ENCODE results near the gene SPOCD1.

SPOCD1 gene

GRCh38 chr1:31760471-31761470 lies 55.1 kb downstream of the SPOCD1 start:
- FAIRE-seq, result no peak
- no peak for DNase-seq (ENCODE audit: extremely low spot score, insufficient read length, low read depth)

GRCh38 chr1:31759298-31760023 lies 56.4 kb downstream of the SPOCD1 start:
- no peak for DNase-seq (ENCODE audit: extremely low spot score, insufficient read length, low read depth)
- FAIRE-seq, result no peak

- FAIRE-seq (no peak), DNase-seq (ENCODE audit: extremely low spot score, insufficient read length, low read depth) (no peak)
Observed at GRCh38 chr1:31758823-31759222, 57.0 kb downstream of the SPOCD1 start.

GRCh38 chr1:31757989-31758388 lies 57.8 kb downstream of the SPOCD1 start:
- FAIRE-seq (no peak), DNase-seq (ENCODE audit: extremely low spot score, insufficient read length, low read depth) (no peak)

GRCh38 chr1:31757204-31757679 lies 58.6 kb downstream of the SPOCD1 start:
- FAIRE-seq, result no peak
- no peak for DNase-seq (ENCODE audit: extremely low spot score, insufficient read length, low read depth)

GRCh38 chr1:31756578-31756977 lies 59.2 kb downstream of the SPOCD1 start:
- no peak for DNase-seq (ENCODE audit: extremely low spot score, insufficient read length, low read depth)
- no peak for FAIRE-seq

- no peak for DNase-seq (ENCODE audit: extremely low spot score, insufficient read length, low read depth)
- no peak for FAIRE-seq
Observed at GRCh38 chr1:31755850-31756492, 59.9 kb downstream of the SPOCD1 start.

- FAIRE-seq (no peak), DNase-seq (ENCODE audit: extremely low spot score, insufficient read length, low read depth) (no peak)
Observed at GRCh38 chr1:31755197-31755611, 60.6 kb downstream of the SPOCD1 start.

- DNase-seq (ENCODE audit: extremely low spot score, insufficient read length, low read depth) (no peak), FAIRE-seq (no peak)
Observed at GRCh38 chr1:31754397-31754796, 61.4 kb downstream of the SPOCD1 start.

GRCh38 chr1:31753707-31754349 lies 62.0 kb downstream of the SPOCD1 start:
- FAIRE-seq (no peak), DNase-seq (ENCODE audit: extremely low spot score, insufficient read length, low read depth) (no peak)

GRCh38 chr1:31752952-31753475 lies 62.8 kb downstream of the SPOCD1 start:
- DNase-seq (ENCODE audit: extremely low spot score, insufficient read length, low read depth), result no peak
- FAIRE-seq, result no peak

- FAIRE-seq, result no peak
- DNase-seq (ENCODE audit: extremely low spot score, insufficient read length, low read depth), result no peak
Observed at GRCh38 chr1:31752258-31752657, 63.6 kb downstream of the SPOCD1 start.

GRCh38 chr1:31751822-31752241 lies 64.0 kb downstream of the SPOCD1 start:
- no peak for DNase-seq (ENCODE audit: extremely low spot score, insufficient read length, low read depth)

GRCh38 chr1:31750858-31751510 lies 64.8 kb downstream of the SPOCD1 start:
- DNase-seq (ENCODE audit: extremely low spot score, insufficient read length, low read depth), result no peak
- peak; percentile 74 for FAIRE-seq

More at GRCh38 chr1:31751822-31752241, 64.0 kb downstream of the SPOCD1 start:
- peak; percentile 12 for FAIRE-seq

- FAIRE-seq (no peak), DNase-seq (ENCODE audit: extremely low spot score, insufficient read length, low read depth) (no peak)
Observed at GRCh38 chr1:31749785-31750735, 65.8 kb downstream of the SPOCD1 start.

- FAIRE-seq (no peak), DNase-seq (ENCODE audit: extremely low spot score, insufficient read length, low read depth) (no peak)
Observed at GRCh38 chr1:31748365-31748764, 67.5 kb downstream of the SPOCD1 start.

GRCh38 chr1:31747304-31747703 lies 68.5 kb downstream of the SPOCD1 start:
- DNase-seq (ENCODE audit: extremely low spot score, insufficient read length, low read depth), result no peak
- no peak for FAIRE-seq

GRCh38 chr1:31746687-31747086 lies 69.1 kb downstream of the SPOCD1 start:
- FAIRE-seq (no peak), DNase-seq (ENCODE audit: extremely low spot score, insufficient read length, low read depth) (no peak)

All from GM18507 (cell line).